ENCODE measurements around the gene HOXB3.

DNA sequence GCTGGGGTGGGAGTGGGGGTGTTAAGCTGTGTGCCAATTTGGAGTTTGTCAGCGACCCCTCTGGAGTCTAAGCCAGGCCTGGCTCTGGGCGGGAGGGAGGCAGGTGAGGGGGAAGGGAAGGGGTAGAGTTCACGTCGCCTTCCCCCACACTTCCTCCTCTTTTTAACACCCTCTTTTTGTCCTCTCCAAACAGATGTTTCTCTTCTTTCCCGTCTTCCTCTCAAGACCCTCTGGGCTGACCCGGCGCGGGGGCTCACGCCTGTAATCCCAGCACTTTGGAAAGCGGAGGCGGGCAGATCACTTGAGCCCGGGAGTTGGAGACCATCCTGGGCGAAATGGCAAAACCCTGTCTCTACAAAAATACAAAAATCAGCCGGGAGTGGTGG lies 62.5 kb downstream of the HOXB3 start:
- TF ChIP-seq ZNF670 (CRISPR knock-in tag; IDR thresholded peaks at IDR 0.05; ENCODE audit: borderline replicate concordance): no peak
- no peak for TF ChIP-seq U2AF2 (IDR thresholded peaks at IDR 0.05; ENCODE audit: low read depth, low read length)
- TF ChIP-seq ZNF24 (IDR thresholded peaks at IDR 0.05): no peak
- TF ChIP-seq, protein P1, sequence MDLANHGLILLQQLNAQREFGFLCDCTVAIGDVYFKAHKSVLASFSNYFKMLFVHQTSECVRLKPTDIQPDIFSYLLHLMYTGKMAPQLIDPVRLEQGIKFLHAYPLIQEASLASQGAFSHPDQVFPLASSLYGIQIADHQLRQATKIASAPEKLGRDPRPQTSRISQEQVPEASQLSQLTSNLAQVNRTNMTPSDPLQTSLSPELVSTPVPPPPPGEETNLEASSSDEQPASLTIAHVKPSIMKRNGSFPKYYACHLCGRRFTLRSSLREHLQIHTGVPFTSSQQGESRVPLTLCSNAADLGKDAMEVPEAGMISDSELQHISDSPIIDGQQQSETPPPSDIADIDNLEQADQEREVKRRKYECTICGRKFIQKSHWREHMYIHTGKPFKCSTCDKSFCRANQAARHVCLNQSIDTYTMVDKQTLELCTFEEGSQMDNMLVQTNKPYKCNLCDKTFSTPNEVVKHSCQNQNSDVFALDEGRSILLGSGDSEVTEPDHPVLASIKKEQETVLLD (CRISPR knock-in tag; IDR thresholded peaks at IDR 0.05; ENCODE audit: low read depth): no peak
- TF ChIP-seq POLR2A (IDR thresholded peaks at IDR 0.05; ENCODE audit: insufficient read depth in 1 of 2, low read depth in 2 of 2, low read length in 2 of 2): no peak
- TF ChIP-seq, protein P2, sequence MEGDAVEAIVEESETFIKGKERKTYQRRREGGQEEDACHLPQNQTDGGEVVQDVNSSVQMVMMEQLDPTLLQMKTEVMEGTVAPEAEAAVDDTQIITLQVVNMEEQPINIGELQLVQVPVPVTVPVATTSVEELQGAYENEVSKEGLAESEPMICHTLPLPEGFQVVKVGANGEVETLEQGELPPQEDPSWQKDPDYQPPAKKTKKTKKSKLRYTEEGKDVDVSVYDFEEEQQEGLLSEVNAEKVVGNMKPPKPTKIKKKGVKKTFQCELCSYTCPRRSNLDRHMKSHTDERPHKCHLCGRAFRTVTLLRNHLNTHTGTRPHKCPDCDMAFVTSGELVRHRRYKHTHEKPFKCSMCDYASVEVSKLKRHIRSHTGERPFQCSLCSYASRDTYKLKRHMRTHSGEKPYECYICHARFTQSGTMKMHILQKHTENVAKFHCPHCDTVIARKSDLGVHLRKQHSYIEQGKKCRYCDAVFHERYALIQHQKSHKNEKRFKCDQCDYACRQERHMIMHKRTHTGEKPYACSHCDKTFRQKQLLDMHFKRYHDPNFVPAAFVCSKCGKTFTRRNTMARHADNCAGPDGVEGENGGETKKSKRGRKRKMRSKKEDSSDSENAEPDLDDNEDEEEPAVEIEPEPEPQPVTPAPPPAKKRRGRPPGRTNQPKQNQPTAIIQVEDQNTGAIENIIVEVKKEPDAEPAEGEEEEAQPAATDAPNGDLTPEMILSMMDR (CRISPR knock-in tag; IDR thresholded peaks at IDR 0.05): no peak
- TF ChIP-seq NCOR1 (IDR thresholded peaks at IDR 0.05; ENCODE audit: borderline replicate concordance, low read length): no peak
- TF ChIP-seq, protein P3, sequence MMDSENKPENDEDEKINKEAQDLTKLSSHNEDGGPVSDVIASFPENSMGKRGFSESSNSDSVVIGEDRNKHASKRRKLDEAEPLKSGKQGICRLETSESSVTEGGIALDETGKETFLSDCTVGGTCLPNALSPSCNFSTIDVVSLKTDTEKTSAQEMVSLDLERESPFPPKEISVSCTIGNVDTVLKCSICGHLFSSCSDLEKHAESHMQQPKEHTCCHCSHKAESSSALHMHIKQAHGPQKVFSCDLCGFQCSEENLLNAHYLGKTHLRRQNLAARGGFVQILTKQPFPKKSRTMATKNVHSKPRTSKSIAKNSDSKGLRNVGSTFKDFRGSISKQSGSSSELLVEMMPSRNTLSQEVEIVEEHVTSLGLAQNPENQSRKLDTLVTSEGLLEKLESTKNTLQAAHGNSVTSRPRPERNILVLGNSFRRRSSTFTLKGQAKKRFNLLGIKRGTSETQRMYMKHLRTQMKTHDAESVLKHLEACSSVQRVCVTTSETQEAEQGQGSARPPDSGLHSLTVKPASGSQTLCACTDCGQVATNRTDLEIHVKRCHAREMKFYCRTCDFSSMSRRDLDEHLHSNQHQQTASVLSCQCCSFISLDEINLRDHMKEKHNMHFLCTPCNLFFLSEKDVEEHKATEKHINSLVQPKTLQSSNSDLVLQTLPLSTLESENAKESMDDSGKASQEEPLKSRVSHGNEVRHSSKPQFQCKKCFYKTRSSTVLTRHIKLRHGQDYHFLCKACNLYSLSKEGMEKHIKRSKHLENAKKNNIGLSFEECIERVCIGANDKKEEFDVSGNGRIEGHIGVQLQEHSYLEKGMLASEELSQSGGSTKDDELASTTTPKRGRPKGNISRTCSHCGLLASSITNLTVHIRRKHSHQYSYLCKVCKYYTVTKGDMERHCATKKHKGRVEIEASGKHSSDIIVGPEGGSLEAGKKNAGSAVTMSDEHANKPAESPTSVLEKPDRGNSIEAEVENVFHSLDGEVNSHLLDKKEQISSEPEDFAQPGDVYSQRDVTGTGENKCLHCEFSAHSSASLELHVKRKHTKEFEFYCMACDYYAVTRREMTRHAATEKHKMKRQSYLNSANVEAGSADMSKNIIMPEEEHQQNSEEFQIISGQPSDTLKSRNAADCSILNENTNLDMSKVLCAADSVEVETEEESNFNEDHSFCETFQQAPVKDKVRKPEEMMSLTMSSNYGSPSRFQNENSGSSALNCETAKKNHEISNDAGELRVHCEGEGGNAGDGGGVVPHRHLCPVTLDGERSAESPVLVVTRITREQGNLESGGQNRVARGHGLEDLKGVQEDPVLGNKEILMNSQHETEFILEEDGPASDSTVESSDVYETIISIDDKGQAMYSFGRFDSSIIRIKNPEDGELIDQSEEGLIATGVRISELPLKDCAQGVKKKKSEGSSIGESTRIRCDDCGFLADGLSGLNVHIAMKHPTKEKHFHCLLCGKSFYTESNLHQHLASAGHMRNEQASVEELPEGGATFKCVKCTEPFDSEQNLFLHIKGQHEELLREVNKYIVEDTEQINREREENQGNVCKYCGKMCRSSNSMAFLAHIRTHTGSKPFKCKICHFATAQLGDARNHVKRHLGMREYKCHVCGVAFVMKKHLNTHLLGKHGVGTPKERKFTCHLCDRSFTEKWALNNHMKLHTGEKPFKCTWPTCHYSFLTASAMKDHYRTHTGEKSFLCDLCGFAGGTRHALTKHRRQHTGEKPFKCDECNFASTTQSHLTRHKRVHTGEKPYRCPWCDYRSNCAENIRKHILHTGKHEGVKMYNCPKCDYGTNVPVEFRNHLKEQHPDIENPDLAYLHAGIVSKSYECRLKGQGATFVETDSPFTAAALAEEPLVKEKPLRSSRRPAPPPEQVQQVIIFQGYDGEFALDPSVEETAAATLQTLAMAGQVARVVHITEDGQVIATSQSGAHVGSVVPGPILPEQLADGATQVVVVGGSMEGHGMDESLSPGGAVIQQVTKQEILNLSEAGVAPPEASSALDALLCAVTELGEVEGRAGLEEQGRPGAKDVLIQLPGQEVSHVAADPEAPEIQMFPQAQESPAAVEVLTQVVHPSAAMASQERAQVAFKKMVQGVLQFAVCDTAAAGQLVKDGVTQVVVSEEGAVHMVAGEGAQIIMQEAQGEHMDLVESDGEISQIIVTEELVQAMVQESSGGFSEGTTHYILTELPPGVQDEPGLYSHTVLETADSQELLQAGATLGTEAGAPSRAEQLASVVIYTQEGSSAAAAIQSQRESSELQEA (CRISPR knock-in tag; IDR thresholded peaks at IDR 0.05; ENCODE audit: not compliant biosample characterization): no peak
- TF ChIP-seq, protein P4, sequence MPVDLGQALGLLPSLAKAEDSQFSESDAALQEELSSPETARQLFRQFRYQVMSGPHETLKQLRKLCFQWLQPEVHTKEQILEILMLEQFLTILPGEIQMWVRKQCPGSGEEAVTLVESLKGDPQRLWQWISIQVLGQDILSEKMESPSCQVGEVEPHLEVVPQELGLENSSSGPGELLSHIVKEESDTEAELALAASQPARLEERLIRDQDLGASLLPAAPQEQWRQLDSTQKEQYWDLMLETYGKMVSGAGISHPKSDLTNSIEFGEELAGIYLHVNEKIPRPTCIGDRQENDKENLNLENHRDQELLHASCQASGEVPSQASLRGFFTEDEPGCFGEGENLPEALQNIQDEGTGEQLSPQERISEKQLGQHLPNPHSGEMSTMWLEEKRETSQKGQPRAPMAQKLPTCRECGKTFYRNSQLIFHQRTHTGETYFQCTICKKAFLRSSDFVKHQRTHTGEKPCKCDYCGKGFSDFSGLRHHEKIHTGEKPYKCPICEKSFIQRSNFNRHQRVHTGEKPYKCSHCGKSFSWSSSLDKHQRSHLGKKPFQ (CRISPR knock-in tag; IDR thresholded peaks at IDR 0.05; ENCODE audit: insufficient replicate concordance): no peak
